AG09309 (cell line): Measurements from ENCODE around the gene SASH1.

Experiments used
- DNase-seq: peaks from one replicate; pipeline ENCODE4 v3.0.0-alpha.2; 2010; ENCODE audit warnings: low read depth
- H3K4me3 ChIP-seq: 2 replicates; pipeline ENCODE4 v1.5.1; 2011; ENCODE audit warnings: mild to moderate bottlenecking, low read depth, low read length, moderate library complexity; ENCODE audit not compliant: control insufficient read depth
- TF ChIP-seq, protein P1 (sequence below): IDR thresholded peaks from 2 replicates; pipeline ENCODE4 v1.5.1; 2011; ENCODE audit warnings: mild to moderate bottlenecking, low read depth, low read length, inconsistent platforms; ENCODE audit not compliant: insufficient read depth, control insufficient read depth; ENCODE audit errors: missing control alignments

The SASH1 gene

GRCh38 chr6:148303616-148304015, 39.0 kb upstream of the SASH1 start:
- TF ChIP-seq, protein P1, sequence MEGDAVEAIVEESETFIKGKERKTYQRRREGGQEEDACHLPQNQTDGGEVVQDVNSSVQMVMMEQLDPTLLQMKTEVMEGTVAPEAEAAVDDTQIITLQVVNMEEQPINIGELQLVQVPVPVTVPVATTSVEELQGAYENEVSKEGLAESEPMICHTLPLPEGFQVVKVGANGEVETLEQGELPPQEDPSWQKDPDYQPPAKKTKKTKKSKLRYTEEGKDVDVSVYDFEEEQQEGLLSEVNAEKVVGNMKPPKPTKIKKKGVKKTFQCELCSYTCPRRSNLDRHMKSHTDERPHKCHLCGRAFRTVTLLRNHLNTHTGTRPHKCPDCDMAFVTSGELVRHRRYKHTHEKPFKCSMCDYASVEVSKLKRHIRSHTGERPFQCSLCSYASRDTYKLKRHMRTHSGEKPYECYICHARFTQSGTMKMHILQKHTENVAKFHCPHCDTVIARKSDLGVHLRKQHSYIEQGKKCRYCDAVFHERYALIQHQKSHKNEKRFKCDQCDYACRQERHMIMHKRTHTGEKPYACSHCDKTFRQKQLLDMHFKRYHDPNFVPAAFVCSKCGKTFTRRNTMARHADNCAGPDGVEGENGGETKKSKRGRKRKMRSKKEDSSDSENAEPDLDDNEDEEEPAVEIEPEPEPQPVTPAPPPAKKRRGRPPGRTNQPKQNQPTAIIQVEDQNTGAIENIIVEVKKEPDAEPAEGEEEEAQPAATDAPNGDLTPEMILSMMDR = no peak
- H3K4me3 ChIP-seq = no peak overlapping the region
- no peak for DNase-seq

- DNase-seq = peak; percentile 31
- no peak overlapping the region for H3K4me3 ChIP-seq
- TF ChIP-seq, protein P1 = no peak
These were observed 37.7 kb upstream of the SASH1 start for GRCh38 chr6:148304976-148305375.

- no peak overlapping the region for H3K4me3 ChIP-seq
- TF ChIP-seq, protein P1 = no peak
- no peak for DNase-seq
These were observed 36.4 kb upstream of the SASH1 start for GRCh38 chr6:148306286-148306685.

GRCh38 chr6:148307405-148307804, 35.2 kb upstream of the SASH1 start:
- DNase-seq = no peak
- TF ChIP-seq, protein P1 = no peak
- no peak overlapping the region for H3K4me3 ChIP-seq

- H3K4me3 ChIP-seq = no peak overlapping the region
- no peak for DNase-seq
- TF ChIP-seq, protein P1 = no peak
These were observed 33.3 kb upstream of the SASH1 start for GRCh38 chr6:148309301-148309700.

GRCh38 chr6:148311966-148312669, 30.5 kb upstream of the SASH1 start:
- TF ChIP-seq, protein P1 = no peak
- DNase-seq = no peak
- no peak overlapping the region for H3K4me3 ChIP-seq
